Kidney (tissue), 14 donors: ENCODE measurements around the gene EEF2KMT. TPM values are rescaled to one million over a fixed set of nuclear protein-coding genes. Genes with fewer than 3 reads are reported as not detected.
A peak's percentile ranks its signal among the peaks of the same experiment; 100 is the strongest.

Experiments used
- DNase-seq, 5 donors: peaks; one replicate each; pipeline ENCODE4 v3.0.0-alpha.2; 2013 to 2020
- FAIRE-seq: peaks from 2 replicates; lab custom pipeline; 2012; peaks lifted over from hg19 to GRCh38; lab: Jason Lieb, UNC
- H3K27ac ChIP-seq, 2 donors: one replicate each; pipeline ENCODE4 v1.7.0; 2013; ENCODE audit warnings: low read depth in 2 of 2, low read length in 2 of 2, inconsistent platforms in 1 of 2
- H3K27me3 ChIP-seq: one replicate; pipeline ENCODE4 v1.7.1; 2013; ENCODE audit warnings: low read length, inconsistent platforms; ENCODE audit not compliant: control insufficient read depth, insufficient read depth
- H3K36me3 ChIP-seq, 3 donors: one replicate each; pipeline versions ENCODE4 v1.7.0 to v1.7.1; 2013; ENCODE audit warnings: low read length in 3 of 3, control low read depth in 1 of 3, inconsistent platforms in 1 of 3; ENCODE audit not compliant: insufficient read depth in 3 of 3, control insufficient read depth in 2 of 3
- H3K4me1 ChIP-seq, 3 donors: one replicate each; pipeline versions ENCODE4 v1.7.0 to v1.7.1; 2013; ENCODE audit warnings: low read length in 3 of 3, inconsistent platforms in 1 of 3, low read depth in 1 of 3; ENCODE audit not compliant: control insufficient read depth in 2 of 3, insufficient read depth in 2 of 3
- H3K4me3 ChIP-seq, 3 donors: one replicate each; pipeline versions ENCODE4 v1.7.0 to v1.8.1; 2013; ENCODE audit warnings: low read length in 3 of 3, control low read depth in 1 of 3, inconsistent platforms in 1 of 3
- H3K9ac ChIP-seq, 3 donors: one replicate each; pipeline versions ENCODE4 v1.7.0 to v1.7.1; 2013; ENCODE audit warnings: low read length in 3 of 3, control low read depth in 1 of 3, inconsistent platforms in 1 of 3
- H3K9me3 ChIP-seq, 3 donors: one replicate each; pipeline versions ENCODE4 v1.7.0 to v1.7.1; 2013; ENCODE audit warnings: low read length in 3 of 3, control low read depth in 1 of 3, inconsistent platforms in 1 of 3; ENCODE audit not compliant: control insufficient read depth in 2 of 3, insufficient read depth in 1 of 3
- CTCF ChIP-seq: IDR thresholded peaks from 3 replicates; pipeline ENCODE4 v1.5.1; 2012; ENCODE audit warnings: mild to moderate bottlenecking, moderate library complexity, borderline replicate concordance; ENCODE audit not compliant: insufficient read depth; ENCODE audit errors: extremely low read depth
- intact Hi-C: fragments of 100-400 bp; cut with DNase I; formaldehyde crosslinking; loops from one replicate; pipeline ENCODE4 v1.11.1; 2022
- polyA plus RNA-seq: library from polyadenylated mRNA; stranded (reverse); fragments of 350-450 nt; fragmentation: Illumina TruSeq; extraction: RNeasy Lipid Tissue Mini Kit (QIAGEN cat#74804); gene quantifications from one replicate; pipeline ENCODE4 v1.2.3, GENCODE V29; 2014; ENCODE audit warnings: low read depth, low replicate concordance; ENCODE audit not compliant: insufficient read depth
- total RNA-seq: library from RNA; stranded (reverse); fragmentation: NEBNext Ultra II Directional; extraction: Animal tissue kit (Norgen Biotek cat#: 25700); gene quantifications from one replicate; pipeline ENCODE4 v1.2.1, GENCODE V29; 2021
- donor health status: control.
- donor health status: control.
- donor health status: control.
- donor health status: control.
- donor health status: control.
- donor health status: DM: yes; HTN: yes; CAD: no.
- donor health status: Normal renal cell carcinoma (clear cell type).

EEF2KMT gene
- total and polyA plus RNA-seq, 2 donors from 2014 or later, result 11.1 to 12.8 TPM

GRCh38 chr16:5069048-5069447, 28.5 kb downstream of the EEF2KMT start:
- DNase-seq (no peak), FAIRE-seq (no peak)
- Histone ChIP-seq H3K4me3 (no peak overlapping the region), H3K4me1 (peaks cover 0 to 10% (median 6%) of the 10 kb centered on the region in 3 donors), H3K9ac (no peak overlapping the region), H3K27ac (no peak overlapping the region), H3K36me3 (no peaks in the 10 kb centered on the region), H3K9me3 (no peaks in the 10 kb centered on the region), H3K27me3 (no peaks in the 10 kb centered on the region)
- no peak for TF ChIP-seq CTCF
- intact Hi-C loops, result no loop called here

- Histone ChIP-seq H3K36me3 (no peaks in the 10 kb centered on the region), H3K27ac (no peak overlapping the region), H3K9ac (no peak overlapping the region), H3K4me1 (peaks cover 0 to 6% (median 4%) of the 10 kb centered on the region in 3 donors), H3K9me3 (no peaks in the 10 kb centered on the region), H3K4me3 (no peak overlapping the region), H3K27me3 (no peaks in the 10 kb centered on the region)
- FAIRE-seq (no peak), DNase-seq (peak in 1 of 5 donors; percentile 9)
- no peak for TF ChIP-seq CTCF
- intact Hi-C loops, result no loop called here
Observed at GRCh38 chr16:5066511-5066910, 31.1 kb downstream of the EEF2KMT start.

DNA sequence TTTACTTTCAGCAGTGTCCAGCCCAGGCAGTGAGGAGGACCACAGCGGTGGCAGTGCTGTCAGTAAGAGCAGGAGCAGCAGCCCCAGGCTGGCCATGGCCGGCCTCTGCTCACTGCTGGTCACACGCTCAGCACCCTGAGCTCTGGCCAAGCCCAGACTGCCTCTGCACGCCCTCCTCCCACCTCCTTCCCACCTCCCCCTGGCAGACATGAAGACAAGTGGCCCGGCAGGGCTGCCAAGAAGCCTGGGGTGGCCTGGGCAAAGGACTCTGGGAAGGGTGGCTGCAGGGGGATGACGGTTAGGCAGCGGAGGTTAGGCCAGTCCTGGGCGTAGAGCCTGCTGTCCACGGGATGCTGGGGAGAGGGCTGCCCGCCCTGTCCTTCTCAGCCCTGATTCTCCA, 31.8 kb downstream of the EEF2KMT start, which contains the start of gene C16orf89:
TSS of gene C16orf89 (minus strand) at position 144 of the 400 bp plus-strand sequence. CDS start at position 96, 48 bp downstream.
- DNase-seq, result peak in 1 of 5 donors; percentile 25
- no peak for FAIRE-seq
- H3K9me3 ChIP-seq, result no peaks in the 10 kb centered on the region
- no peaks in the 10 kb centered on the region for H3K36me3 ChIP-seq
- no peaks in the 10 kb centered on the region for H3K27me3 ChIP-seq
- H3K27ac ChIP-seq, result peak within 1 kb of the TSS in 1 of 2 donors; percentile 43
- intact Hi-C loops, result no loop called here
- TF ChIP-seq CTCF, result no peak
- H3K4me1 ChIP-seq, result peaks cover 0 to 2% (median 0%) of the 10 kb centered on the region in 3 donors
- H3K4me3 ChIP-seq, result peak within 1 kb of the TSS in 2 of 3 donors; percentile 4 to 53
- peak within 1 kb of the TSS in 1 of 3 donors; percentile 55 for H3K9ac ChIP-seq

DNA sequence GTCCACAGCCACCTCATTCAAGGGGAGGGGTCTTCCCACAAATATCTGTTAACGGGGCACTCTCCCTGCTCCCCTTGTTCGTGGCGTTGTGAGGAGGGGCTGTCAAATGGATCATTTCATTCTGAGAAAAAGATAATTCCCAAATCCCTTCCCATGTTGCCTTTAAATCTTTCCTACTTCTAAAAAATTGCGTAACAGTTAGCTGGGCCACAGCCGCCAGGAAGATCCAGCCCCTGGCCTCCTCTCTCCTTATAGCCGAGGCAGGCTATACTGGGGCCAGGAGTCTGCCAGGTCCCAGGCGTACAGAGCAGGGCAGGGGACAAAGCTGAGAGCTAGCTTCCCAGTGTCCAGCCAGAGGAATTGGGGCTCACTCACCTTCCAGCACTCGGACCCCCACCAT, 32.3 kb downstream of the EEF2KMT start:
- H3K27ac ChIP-seq, result peak overlapping the region in 1 of 2 donors; percentile 43
- FAIRE-seq (no peak), DNase-seq (no peak)
- no peaks in the 10 kb centered on the region for H3K36me3 ChIP-seq
- peaks cover 0 to 2% (median 0%) of the 10 kb centered on the region in 3 donors for H3K4me1 ChIP-seq
- H3K4me3 ChIP-seq, result peak overlapping the region in 2 of 3 donors; percentile 4 to 53
- no peaks in the 10 kb centered on the region for H3K9me3 ChIP-seq
- H3K9ac ChIP-seq, result peak overlapping the region in 1 of 3 donors; percentile 55
- intact Hi-C loops, result no loop called here
- no peaks in the 10 kb centered on the region for H3K27me3 ChIP-seq
- TF ChIP-seq CTCF, result no peak
